Measurements from ENCODE around the gene DAG1.

DNA sequence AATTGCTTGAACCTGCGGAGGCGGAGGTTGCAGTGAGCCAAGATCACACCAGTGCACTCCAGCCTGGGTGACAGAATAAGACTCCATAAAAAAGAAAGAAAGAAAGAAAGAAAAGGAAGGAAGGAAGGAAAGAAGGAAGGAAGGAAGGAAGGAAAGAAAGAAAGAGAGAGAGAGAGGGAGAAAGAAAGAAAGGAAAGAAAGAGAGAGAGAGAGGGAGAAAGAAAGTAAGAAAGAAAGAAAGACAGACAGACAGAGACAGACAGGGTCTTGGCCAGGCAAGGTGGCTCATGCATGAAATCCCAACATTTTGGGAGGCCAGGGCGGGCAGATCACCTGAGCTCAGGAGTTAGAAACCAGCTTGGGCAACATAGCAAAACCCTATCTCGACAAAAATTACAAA, 16.4 kb upstream of the DAG1 start:
- TF ChIP-seq, protein P1, sequence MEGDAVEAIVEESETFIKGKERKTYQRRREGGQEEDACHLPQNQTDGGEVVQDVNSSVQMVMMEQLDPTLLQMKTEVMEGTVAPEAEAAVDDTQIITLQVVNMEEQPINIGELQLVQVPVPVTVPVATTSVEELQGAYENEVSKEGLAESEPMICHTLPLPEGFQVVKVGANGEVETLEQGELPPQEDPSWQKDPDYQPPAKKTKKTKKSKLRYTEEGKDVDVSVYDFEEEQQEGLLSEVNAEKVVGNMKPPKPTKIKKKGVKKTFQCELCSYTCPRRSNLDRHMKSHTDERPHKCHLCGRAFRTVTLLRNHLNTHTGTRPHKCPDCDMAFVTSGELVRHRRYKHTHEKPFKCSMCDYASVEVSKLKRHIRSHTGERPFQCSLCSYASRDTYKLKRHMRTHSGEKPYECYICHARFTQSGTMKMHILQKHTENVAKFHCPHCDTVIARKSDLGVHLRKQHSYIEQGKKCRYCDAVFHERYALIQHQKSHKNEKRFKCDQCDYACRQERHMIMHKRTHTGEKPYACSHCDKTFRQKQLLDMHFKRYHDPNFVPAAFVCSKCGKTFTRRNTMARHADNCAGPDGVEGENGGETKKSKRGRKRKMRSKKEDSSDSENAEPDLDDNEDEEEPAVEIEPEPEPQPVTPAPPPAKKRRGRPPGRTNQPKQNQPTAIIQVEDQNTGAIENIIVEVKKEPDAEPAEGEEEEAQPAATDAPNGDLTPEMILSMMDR (IDR thresholded peaks at IDR 0.05) = no peak
- no peak for TF ChIP-seq POLR2A (IDR thresholded peaks at IDR 0.05)
- TF ChIP-seq POLR2AphosphoS5 (IDR thresholded peaks at IDR 0.05) = no peak

All from transverse colon (tissue), 4 donors.